Measurements from ENCODE around the gene SIN3B. TPM values are rescaled to one million over a fixed set of nuclear protein-coding genes. Genes with fewer than 3 reads are reported as not detected.

The SIN3B gene
- total RNA-seq (2021) (72.6 and 83.8 TPM in 2 replicates), Bru-seq, nascent RNA (percentile 73 among the genes with signal in this experiment), BruChase-seq, experiment 1, labeled RNA remaining after a 2-hour chase (percentile 84 among the genes with signal in this experiment), BruChase-seq, experiment 2, labeled RNA remaining after a 6-hour chase (percentile 83 among the genes with signal in this experiment)
- long read RNA-seq, full-length matches to known transcripts: 20 of 40 reads
- long read RNA-seq, partial matches to known transcripts: 2 of 40 reads
- long read RNA-seq, other reads (novel, unspliced or antisense): 18 of 40 reads

- Histone ChIP-seq H3K4me2 (peak within 1 kb of the TSS; percentile 83), H3K27me3 (ENCODE audit: insufficient read depth, low read depth) (no peaks in the 10 kb centered on the region), H3K9me3 (ENCODE audit: insufficient read depth, low read depth) (no peaks in the 10 kb centered on the region), H3K27ac (0 out of 2 replicates have a peak within 1 kb of the TSS, but pooled peaks have one; percentile 3), H3K36me3 (ENCODE audit: low read depth) (peaks cover 21% of the 10 kb centered on the region), H2AFZ (peak within 1 kb of the TSS; percentile 50), H3K9me2 (ENCODE audit: insufficient read depth) (no peaks in the 10 kb centered on the region), H4K20me1 (ENCODE audit: insufficient read depth) (peaks cover 3% of the 10 kb centered on the region; the same call in 1 of the 2 replicates), H3F3A (ENCODE audit: insufficient read depth, low read depth) (peaks cover 14% of the 10 kb centered on the region; the same call in 1 of the 2 replicates), H3K79me2 (ENCODE audit: low read depth) (peaks cover 27% of the 10 kb centered on the region), H3K4me3 (peak within 1 kb of the TSS; percentile 94), H3K4me1 (replicated peaks; ENCODE audit: insufficient read depth) (peaks cover 25% of the 10 kb centered on the region)
- peak; percentile 86 to 88 for DNase-seq
- BruUV-seq (replicated peaks): no TSS peak
- intact Hi-C loops (cut with micrococcal nuclease; ENCODE audit: unreplicated experiment): loop anchor here (5.0 kb wide), 2 partner anchors 52 to 112 kb away; partner anchors contain the start of gene NWD1
- POLR2A ChIA-PET (ENCODE audit: unreplicated experiment): interaction anchor here (0.7 kb wide), 3 partner anchors 28 to 966 kb away, joined by 3 to 7 read pairs (median 3); partner anchors contain the start of gene B3GNT3
- TF ChIP-seq CTCF (conservative IDR thresholded peaks at IDR 0.05) (no peak), EZH2 (IDR thresholded peaks at IDR 0.05; ENCODE audit: low read depth) (no peak)
- CTCF ChIA-PET: interaction anchor here (0.7 kb wide), 1 partner anchor 159 kb away, joined by 3 read pairs; no protein-coding TSS in a partner anchor
Observed at GRCh38 chr19:16829010-16829821, at the start of gene SIN3B. Gene SIN3B (plus strand): TSS chr19:16829398. CDS start chr19:16829421, 23 bp downstream.

DNA sequence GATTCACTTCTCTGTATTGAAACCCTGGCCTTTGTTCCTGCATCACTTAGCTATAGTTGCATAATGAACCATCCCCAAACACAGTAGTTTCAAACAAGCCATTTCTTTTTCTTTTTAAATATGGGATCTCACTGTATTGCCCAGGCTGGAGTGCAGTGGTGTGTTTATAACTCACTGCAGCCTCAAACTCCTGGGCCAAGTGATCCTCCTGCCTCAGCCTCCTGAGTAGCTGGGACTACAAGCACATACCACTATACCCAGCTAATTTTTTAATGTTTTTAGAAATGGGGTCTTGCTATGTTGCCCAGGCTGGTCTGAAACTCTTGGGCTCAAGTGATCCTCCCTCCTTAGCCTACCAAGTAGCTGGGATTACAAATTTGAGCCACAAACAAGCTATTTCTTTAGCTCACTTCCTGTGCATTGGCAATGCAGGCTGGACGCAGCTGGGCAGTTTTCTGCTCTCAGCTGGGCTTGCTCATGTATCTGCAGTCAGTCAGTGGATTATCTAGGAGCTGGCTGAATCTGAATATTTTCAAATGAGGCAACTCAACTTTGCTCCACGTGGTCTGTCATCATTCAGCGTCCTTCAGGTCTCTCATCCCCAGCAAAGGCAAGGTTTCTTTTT is 49.5 kb upstream of the SIN3B start:
- no peak for DNase-seq
- ChIA-PET CTCF (interaction anchor here (0.6 to 0.7 kb wide), 4 partner anchors 23 to 243 kb away, joined by 3 to 15 read pairs (median 6); no protein-coding TSS in a partner anchor), POLR2A (ENCODE audit: unreplicated experiment) (no interaction called here)
- Histone ChIP-seq H3K36me3 (ENCODE audit: low read depth) (no peaks in the 10 kb centered on the region), H3K4me1 (replicated peaks; ENCODE audit: insufficient read depth) (no peaks in the 10 kb centered on the region), H3K79me2 (ENCODE audit: low read depth) (no peaks in the 10 kb centered on the region), H3K4me3 (no peak overlapping the region), H3K27me3 (ENCODE audit: insufficient read depth, low read depth) (no peaks in the 10 kb centered on the region), H3F3A (ENCODE audit: insufficient read depth, low read depth) (peaks cover 3% of the 10 kb centered on the region; the same call in 1 of the 2 replicates), H3K4me2 (no peak overlapping the region), H3K9me3 (ENCODE audit: insufficient read depth, low read depth) (no peaks in the 10 kb centered on the region), H3K9me2 (ENCODE audit: insufficient read depth) (no peaks in the 10 kb centered on the region), H4K20me1 (ENCODE audit: insufficient read depth) (no peaks in the 10 kb centered on the region), H2AFZ (no peak overlapping the region), H3K27ac (no peak overlapping the region)
- TF ChIP-seq CTCF (conservative IDR thresholded peaks at IDR 0.05) (no peak), EZH2 (IDR thresholded peaks at IDR 0.05; ENCODE audit: low read depth) (no peak)
- intact Hi-C loops (cut with micrococcal nuclease; ENCODE audit: unreplicated experiment): loop anchor here (1.0 to 10.0 kb wide), 5 partner anchors 48 to 273 kb away; partner anchors contain the start of gene SIN3B
- BruUV-seq (replicated peaks): no TSS peak

DNA sequence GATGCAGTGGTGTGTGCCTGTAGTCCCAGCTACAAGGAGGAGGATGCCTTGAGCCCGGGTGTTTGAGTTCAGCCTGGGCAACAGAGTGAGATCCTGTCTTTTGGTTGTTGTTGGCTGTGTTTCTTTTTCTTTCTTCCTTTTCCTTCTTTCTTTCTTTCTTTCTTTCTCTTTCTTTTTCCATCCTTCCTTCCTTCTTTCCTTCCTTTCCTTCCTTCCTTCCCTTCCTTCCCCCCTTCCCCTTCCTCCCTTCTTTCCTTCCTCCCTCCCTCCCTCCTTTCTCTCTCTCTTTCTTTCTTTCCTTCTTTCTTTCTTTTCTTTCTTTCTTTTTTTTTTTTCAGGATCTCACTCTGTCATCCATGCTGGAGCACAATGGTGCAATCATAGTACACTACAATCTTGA is 46.5 kb upstream of the SIN3B start:
- Histone ChIP-seq H3K9me3 (ENCODE audit: insufficient read depth, low read depth) (no peaks in the 10 kb centered on the region), H3K9me2 (ENCODE audit: insufficient read depth) (no peaks in the 10 kb centered on the region), H3K36me3 (ENCODE audit: low read depth) (no peaks in the 10 kb centered on the region), H2AFZ (no peak overlapping the region), H3K4me3 (no peak overlapping the region), H3K27ac (no peak overlapping the region), H3K27me3 (ENCODE audit: insufficient read depth, low read depth) (no peaks in the 10 kb centered on the region), H3K4me2 (no peak overlapping the region), H4K20me1 (ENCODE audit: insufficient read depth) (no peaks in the 10 kb centered on the region), H3K79me2 (ENCODE audit: low read depth) (no peaks in the 10 kb centered on the region), H3F3A (ENCODE audit: insufficient read depth, low read depth) (0 out of 2 replicates have a peak, but pooled peaks cover 9% of the 10 kb centered on the region), H3K4me1 (replicated peaks; ENCODE audit: insufficient read depth) (no peaks in the 10 kb centered on the region)
- intact Hi-C loops (cut with micrococcal nuclease; ENCODE audit: unreplicated experiment): no loop called here
- TF ChIP-seq CTCF (conservative IDR thresholded peaks at IDR 0.05): no peak
- TF ChIP-seq EZH2 (IDR thresholded peaks at IDR 0.05; ENCODE audit: low read depth): no peak
- DNase-seq: peak in 1 of 2 experiments; percentile 1
- POLR2A ChIA-PET (ENCODE audit: unreplicated experiment): no interaction called here
- CTCF ChIA-PET: no interaction called here
- BruUV-seq (replicated peaks): no TSS peak
